ENCODE data around the gene NUP133.
"Not testable (repeated sequence)": the region's sequence is repeated elsewhere in the genome, so short reads cannot be mapped to it uniquely, and the experiment has no call there.

NUP133 gene

DNA sequence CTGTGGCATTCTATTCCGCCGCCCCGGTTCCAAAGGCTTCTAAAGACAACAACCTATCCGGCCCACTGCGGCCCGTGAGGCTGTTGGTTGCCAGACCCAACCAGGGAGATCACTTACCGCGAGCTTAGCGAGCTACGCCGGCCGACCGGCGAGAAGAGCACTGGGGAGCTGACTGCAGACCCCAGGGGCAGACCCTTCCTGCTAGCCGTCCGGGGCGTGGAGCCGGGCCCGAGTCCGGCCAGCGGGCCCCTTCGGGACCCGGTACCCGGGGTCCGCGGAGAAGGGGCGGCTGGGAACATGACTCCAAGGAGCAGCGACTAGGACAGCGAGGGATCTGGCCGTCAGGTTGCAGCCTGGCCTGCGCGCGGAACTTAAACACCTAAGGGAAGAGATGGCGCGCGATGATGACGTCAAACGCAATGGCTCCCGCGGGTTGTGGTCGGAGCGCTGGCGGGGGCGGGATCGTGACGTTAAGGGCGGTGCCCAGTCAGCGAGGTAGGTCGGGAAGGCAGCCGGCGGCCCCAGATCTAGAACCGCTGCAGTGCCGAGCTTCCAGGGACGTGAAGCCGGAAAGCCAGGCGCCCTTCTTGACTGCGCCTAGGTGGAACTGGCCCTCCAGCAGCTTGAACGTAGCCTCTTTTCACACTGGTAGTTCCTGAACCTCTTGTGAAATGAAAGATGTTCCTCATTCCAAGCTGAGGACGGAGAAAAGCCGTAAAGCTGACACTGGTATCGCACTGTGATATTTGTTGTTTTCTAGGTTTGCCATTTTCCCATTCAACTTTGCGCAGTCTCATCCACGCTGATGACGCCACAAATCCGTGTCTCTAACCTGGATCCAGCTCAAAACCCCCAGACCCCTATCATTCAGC is at the start of gene NUP133:
Gene NUP133 (minus strand): TSS at position 391 of the 872 bp plus-strand sequence. CDS start 92 bp downstream, at position 299.
- DNase-seq: peak; percentile 96 to 97

- peak; percentile 28 to 41 for DNase-seq
These were observed 49.2 kb upstream of the NUP133 start for GRCh38 chr1:229557200-229557850.

DNA sequence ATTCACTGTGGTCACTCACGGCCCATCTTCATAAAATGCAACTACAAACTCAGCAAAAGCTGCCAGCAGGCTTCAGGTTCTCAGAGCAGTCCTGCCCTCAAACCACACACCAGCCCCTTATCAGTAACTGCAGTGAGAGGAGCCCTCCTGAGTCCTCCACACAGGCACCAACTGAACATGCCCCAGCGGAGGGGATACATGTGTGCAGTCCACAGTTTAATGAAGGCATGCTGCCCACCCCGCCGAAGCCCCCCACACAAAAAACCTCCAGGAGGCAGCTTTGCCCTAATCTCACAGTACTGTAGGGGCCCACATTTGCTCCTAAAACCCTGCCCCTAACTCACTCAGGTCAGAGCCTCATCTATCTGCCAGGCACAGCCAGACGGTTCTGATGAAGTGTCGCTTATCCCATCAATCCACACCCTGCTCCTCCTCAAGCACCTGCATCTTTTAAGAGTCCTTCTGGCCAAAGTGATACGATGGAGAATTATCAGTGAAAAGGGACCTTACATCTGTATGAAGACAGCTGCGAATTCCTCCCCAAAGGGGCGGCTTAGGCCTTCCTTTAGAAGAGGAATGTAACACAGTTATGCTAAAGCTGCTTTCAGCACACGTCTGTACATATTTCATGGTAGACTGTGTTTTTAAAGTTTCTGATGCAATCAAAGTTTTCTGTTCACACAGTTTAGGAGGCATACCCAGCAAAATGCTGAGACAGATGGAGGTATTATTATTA is 46.9 kb upstream of the NUP133 start:
- no peak for DNase-seq

- no peak for DNase-seq
These were observed 45.5 kb upstream of the NUP133 start for GRCh38 chr1:229553621-229554130.

GRCh38 chr1:229552732-229553131 is 44.6 kb upstream of the NUP133 start:
- DNase-seq: no peak

DNA sequence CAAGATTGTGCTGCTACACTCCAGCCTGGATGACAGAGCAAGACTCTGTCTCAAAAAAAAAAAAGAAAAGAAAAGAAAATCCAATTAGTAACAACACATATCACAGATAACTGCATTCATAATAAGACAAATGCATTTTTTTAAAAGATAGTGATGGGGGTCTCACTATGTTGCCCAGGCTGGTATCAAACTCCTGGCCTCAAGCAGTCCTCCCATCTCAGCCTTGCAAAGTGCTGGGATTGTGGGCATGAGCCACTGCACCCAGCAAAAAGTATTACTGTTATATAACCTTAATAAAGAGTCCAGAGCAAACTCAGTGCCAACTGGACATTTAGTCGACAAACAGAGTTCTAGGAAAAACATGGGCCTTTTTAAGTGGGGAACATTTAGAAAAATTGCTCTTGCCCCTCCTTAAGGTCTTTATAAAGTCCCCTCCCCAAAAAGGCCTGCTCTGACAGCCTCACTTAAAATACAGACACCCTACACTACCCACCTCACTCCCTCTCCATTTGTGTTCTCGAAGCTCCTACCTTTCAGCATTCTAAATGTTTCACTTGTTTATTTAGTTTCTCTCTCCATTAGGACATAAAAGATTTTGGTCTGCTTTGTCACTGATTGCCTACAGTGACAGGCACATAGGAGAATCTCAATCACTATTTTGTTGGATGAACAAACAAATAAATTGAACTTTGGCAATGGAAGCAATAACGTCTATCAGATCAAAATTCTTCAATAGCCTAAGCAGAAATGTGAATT is 42.8 kb upstream of the NUP133 start:
- DNase-seq: no peak

- no peak for DNase-seq
These were observed 39.4 kb upstream of the NUP133 start for GRCh38 chr1:229547542-229547941.

DNA sequence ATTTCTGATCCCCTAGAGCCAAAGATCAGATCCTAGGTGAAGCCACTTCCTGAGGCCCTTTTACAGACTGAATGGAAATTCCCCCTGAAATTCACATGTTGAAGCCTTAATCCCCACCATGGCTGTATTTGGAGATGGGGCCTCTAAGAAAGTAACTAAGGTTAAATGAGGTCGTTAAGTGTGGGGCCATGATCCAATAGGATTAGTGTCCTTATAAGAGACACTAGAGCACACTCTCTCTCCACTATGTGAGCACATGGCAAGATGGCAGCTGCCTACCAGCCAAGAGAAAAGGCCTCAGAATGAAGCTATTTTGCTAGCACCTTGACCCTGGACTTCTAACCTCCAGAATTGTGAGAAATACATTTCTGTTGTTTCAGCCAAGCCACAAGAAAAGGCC is 36.4 kb upstream of the NUP133 start:
- no peak for DNase-seq

DNA sequence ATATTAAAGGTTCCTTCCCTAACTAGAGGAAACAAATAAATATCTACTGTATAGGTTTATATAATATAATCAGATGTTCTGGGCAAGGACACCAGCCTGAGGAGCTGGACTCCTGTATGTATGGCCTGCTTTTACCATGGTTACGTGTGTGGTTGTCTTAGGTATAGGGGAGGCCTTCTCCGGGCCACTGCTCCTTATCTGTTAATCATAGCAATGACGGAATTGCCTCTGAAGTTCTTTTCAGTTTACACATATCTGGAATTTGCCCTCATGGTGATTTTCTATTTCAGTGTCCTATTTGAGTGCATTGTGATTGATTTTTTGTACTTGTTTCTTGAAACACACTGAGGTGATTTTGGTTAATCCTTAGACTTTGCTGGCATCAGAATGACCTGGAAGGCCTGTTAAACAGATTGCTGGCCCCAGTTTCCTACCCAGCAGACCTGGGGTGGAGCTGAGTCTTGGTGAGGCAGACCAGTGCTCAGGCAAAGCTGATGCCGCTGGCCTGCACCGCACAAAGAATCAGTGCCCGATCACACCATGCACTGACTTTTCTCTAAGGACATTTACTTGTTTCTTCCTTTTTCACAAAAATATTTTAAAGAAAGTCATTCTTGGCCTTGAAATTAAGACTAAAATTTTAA is 31.8 kb upstream of the NUP133 start:
- no peak for DNase-seq

DNA sequence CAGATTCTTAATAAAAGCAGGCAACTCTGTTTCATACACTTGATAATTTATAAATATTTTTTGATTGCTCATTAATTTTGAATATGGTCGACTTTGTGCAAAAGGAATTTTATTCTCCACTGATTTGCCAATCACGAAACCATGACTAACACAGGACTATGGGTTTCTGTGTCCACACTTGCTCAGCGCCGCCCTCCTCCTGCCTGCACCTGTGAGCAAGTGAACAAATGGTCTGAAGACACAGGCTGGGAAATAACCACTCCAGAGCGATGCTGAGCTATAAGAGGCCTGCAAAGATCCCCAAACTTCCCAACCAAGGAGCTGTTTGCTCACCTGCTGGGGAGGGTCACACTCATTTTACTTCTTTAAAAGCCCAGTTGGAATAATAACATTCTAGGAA is 30.8 kb upstream of the NUP133 start:
- no peak for DNase-seq

DNA sequence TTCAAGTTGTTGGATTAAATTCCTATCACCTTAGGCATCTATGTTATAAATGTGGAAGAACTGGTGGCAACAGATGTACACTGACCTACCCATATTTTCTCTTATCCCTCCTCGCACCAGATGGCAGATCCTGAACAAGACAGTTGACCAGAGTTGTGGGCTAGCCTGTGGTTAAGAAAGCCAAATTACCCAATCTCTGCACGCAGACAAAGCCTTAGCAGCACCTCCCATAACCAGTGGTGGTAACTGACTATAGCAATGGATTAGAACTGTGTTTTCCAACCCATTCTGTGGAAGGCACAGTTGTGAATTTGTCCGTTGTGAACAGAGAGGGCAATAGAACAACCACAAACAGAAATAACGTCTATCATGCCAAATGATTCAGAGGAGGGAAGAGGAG is 29.8 kb upstream of the NUP133 start:
- no peak for DNase-seq

GRCh38 chr1:229536982-229537381 is 28.8 kb upstream of the NUP133 start:
- no peak for DNase-seq

DNA sequence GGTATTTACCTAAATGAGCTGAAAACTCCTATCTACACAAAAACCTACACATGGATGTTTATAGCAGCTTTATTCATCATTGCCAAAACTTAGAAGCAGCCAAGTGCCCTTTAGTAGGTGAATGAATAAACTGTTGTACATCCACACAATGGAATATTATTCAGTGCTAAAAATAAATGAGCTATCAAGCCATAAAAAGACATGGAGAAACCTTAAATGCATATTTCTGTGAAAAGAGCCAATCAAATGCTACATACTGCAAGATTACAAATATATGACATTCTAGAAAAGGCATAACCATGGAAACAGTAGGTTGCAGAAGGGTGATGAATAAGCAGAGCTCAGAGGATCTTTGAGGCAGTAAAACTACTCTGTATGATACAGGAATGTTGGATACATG is 27.1 kb upstream of the NUP133 start:
- DNase-seq: no peak

GRCh38 chr1:229531326-229531725 is 23.2 kb upstream of the NUP133 start:
- no peak for DNase-seq

- DNase-seq: no peak
These were observed 21.5 kb upstream of the NUP133 start for GRCh38 chr1:229529639-229530038.

- no peak for DNase-seq
These were observed 18.6 kb upstream of the NUP133 start for GRCh38 chr1:229526695-229527094.

DNA sequence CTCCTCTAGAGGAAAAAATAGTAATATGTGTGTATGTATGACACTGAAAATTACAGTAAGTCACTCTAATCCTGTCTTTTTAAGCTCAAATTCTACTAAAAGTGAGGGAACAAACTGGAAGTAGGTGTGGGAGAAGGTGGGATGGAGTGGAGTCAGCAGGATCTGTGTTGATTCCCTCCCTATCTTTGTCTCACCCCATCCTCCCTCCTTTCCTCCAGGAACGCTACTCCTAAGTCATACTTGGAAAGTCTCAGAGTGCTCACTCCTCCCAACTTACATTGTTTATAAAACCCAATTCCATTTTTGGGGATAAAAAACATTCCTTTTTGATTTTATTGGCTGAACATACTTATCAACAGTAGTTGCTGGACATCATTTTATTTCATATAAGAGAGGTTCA is 14.9 kb upstream of the NUP133 start:
- no peak for DNase-seq

DNA sequence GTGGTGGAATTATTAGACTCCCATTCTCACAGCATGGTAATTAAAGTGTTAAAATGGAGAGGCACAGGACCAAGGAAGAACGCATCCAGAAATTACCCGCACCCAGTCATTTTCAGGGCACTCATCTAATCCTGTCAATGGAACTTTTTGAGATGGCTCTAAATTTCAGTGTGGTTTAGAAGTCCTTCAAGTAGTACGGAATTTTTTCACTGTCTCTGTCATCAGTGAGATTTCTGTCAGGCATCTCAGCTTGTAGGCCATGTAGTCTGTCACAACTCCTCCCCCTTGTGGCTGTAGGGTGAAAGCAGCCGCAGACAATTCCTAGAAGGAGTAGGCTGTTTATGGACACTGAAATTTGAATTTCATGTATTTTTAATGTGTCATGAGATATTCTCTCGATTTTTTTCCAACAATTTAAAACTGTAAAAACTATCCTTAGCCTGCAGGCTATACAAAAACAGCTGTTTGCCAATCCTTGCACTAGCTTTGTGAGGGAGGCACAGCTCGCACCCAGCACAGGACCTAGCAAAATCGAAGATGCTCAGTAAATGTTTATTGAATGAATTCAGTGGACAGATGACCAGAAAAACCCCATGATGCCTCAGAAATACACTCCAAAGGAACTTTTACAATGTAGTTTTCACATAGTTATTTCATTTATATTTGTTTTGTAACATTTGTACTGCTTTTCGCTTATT is 6.6 kb upstream of the NUP133 start:
- DNase-seq: peak; percentile 80 to 86

- not testable (repeated sequence) for DNase-seq
These were observed 3.5 kb upstream of the NUP133 start for GRCh38 chr1:229511625-229512024.

GRCh38 chr1:229511201-229511600 is 3.1 kb upstream of the NUP133 start:
- DNase-seq: not testable (repeated sequence)

DNA sequence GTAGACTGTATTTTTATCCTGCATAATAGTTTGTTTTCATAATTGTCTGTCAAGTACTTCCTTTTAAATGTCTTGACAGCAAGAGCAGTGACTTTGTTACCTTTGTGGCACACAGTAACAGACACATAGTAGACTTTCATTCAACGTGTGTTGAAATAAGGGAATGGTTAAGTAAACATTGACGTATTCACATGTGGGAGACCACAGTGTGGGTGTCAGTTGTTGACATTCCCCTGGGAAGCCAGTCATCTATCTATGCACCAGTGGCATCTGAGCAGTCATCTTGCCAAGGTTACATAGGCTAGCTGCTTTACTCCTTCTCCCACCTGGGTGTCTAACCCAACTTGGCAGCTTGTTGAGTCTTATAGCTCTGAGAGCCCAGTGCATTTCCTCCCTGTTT is 1.4 kb upstream of the NUP133 start:
- DNase-seq: no peak

Measured in Kasumi-1 (cell line).